Measurements from ENCODE around the gene HSPB6. TPM values are rescaled to one million over a fixed set of nuclear protein-coding genes. Genes with fewer than 3 reads are reported as not detected.

The HSPB6 gene
- total RNA-seq, 1 donor from 2014 or later = 1.9 TPM

DNA sequence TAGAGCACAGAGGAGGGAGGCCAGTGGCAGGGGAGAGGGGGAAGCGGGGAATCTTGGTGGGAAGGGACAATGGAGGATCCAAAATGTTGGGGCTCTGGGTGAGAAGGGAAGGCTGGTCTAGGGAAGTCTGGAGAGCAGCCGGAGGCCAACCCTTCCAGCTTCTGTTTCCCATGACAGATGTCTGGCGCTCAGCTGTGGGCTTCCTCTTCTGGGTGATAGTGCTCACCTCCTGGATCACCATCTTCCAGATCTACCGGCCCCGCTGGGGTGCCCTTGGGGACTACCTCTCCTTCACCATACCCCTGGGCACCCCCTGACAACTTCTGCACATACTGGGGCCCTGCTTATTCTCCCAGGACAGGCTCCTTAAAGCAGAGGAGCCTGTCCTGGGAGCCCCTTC, 10.3 kb downstream of the HSPB6 start:
- Histone ChIP-seq H3K9ac (ENCODE audit: low read length) (peak overlapping the region; percentile 98), H3K36me3 (ENCODE audit: insufficient read depth, low read length) (no peaks in the 10 kb centered on the region), H3K4me2 (ENCODE audit: low read length) (peak overlapping the region; percentile 91), H4K20me1 (ENCODE audit: insufficient read depth, low read length) (peaks cover 9% of the 10 kb centered on the region), H3K9me3 (ENCODE audit: insufficient read depth, low read depth, low read length) (no peaks in the 10 kb centered on the region), H3K27ac (ENCODE audit: low read depth, low read length) (no peak overlapping the region), H3K4me1 (ENCODE audit: insufficient read depth, low read length) (peaks cover 9% of the 10 kb centered on the region), H3K27me3 (ENCODE audit: insufficient read depth, low read length) (no peaks in the 10 kb centered on the region), H2AFZ (ENCODE audit: low read depth, low read length) (no peak overlapping the region), H3K4me3 (ENCODE audit: insufficient read depth, low read depth, low read length) (peak overlapping the region; percentile 91), H3K79me2 (ENCODE audit: insufficient read depth, low read length) (peaks cover 47% of the 10 kb centered on the region)
- H3K36me3 Mint-ChIP-seq (ENCODE audit: low read depth, unreplicated experiment) = peaks cover 3% of the 10 kb centered on the region
- H3K27me3 Mint-ChIP-seq (ENCODE audit: low read depth, unreplicated experiment) = no peaks in the 10 kb centered on the region
- H3K27ac Mint-ChIP-seq (ENCODE audit: unreplicated experiment) = peak overlapping the region; percentile 98
- H3K9me3 Mint-ChIP-seq (ENCODE audit: unreplicated experiment) = no peaks in the 10 kb centered on the region
- H3K4me1 Mint-ChIP-seq (ENCODE audit: low read depth, unreplicated experiment) = peaks cover 22% of the 10 kb centered on the region
- FAIRE-seq = no peak
- DNase-seq (ENCODE audit: low read depth) = no peak
- TF ChIP-seq, protein P1, sequence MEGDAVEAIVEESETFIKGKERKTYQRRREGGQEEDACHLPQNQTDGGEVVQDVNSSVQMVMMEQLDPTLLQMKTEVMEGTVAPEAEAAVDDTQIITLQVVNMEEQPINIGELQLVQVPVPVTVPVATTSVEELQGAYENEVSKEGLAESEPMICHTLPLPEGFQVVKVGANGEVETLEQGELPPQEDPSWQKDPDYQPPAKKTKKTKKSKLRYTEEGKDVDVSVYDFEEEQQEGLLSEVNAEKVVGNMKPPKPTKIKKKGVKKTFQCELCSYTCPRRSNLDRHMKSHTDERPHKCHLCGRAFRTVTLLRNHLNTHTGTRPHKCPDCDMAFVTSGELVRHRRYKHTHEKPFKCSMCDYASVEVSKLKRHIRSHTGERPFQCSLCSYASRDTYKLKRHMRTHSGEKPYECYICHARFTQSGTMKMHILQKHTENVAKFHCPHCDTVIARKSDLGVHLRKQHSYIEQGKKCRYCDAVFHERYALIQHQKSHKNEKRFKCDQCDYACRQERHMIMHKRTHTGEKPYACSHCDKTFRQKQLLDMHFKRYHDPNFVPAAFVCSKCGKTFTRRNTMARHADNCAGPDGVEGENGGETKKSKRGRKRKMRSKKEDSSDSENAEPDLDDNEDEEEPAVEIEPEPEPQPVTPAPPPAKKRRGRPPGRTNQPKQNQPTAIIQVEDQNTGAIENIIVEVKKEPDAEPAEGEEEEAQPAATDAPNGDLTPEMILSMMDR (IDR thresholded peaks at IDR 0.05; ENCODE audit: insufficient read depth, low read depth, low read length) = no peak
- no peak for TF ChIP-seq EZH2 (IDR thresholded peaks at IDR 0.05; ENCODE audit: insufficient read depth, low read length)
- H3K4me3 Mint-ChIP-seq (ENCODE audit: unreplicated experiment) = peak overlapping the region; percentile 99

DNA sequence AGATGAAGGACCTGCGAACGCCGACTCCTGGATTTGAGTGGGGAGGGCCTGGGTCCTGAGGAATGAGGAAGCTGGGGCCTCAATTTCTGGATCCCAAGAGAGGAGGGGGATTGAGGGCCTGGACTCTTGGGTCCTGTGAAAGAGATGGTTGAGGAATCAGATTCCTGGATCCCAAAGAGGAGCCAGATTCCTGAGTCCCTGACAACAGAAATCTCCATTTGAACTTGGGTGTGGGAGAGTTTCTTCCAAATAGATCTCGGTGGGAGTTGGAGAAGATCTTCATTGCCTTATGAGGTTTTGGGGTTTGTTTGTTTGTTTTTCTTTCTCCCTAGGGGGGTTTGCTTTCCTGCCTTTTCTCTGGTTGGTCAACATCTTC, 10.8 kb downstream of the HSPB6 start:
- Mint-ChIP-seq H3K9me3 (ENCODE audit: unreplicated experiment) (no peaks in the 10 kb centered on the region), H3K4me1 (ENCODE audit: low read depth, unreplicated experiment) (peaks cover 22% of the 10 kb centered on the region), H3K36me3 (ENCODE audit: low read depth, unreplicated experiment) (peaks cover 3% of the 10 kb centered on the region), H3K27me3 (ENCODE audit: low read depth, unreplicated experiment) (no peaks in the 10 kb centered on the region), H3K4me3 (ENCODE audit: unreplicated experiment) (peak overlapping the region; percentile 99), H3K27ac (ENCODE audit: unreplicated experiment) (peak overlapping the region; percentile 98)
- DNase-seq (ENCODE audit: low read depth) = no peak
- peak overlapping the region; percentile 91 for H3K4me2 ChIP-seq (ENCODE audit: low read length)
- H3K9ac ChIP-seq (ENCODE audit: low read length) = peak overlapping the region; percentile 98
- H3K27me3 ChIP-seq (ENCODE audit: insufficient read depth, low read length) = no peaks in the 10 kb centered on the region
- peaks cover 10% of the 10 kb centered on the region for H3K4me1 ChIP-seq (ENCODE audit: insufficient read depth, low read length)
- no peak overlapping the region for H2AFZ ChIP-seq (ENCODE audit: low read depth, low read length)
- peak overlapping the region; percentile 95 for H3K27ac ChIP-seq (ENCODE audit: low read depth, low read length)
- no peaks in the 10 kb centered on the region for H3K9me3 ChIP-seq (ENCODE audit: insufficient read depth, low read depth, low read length)
- H3K36me3 ChIP-seq (ENCODE audit: insufficient read depth, low read length) = no peaks in the 10 kb centered on the region
- TF ChIP-seq EZH2 (IDR thresholded peaks at IDR 0.05; ENCODE audit: insufficient read depth, low read length) = no peak
- H4K20me1 ChIP-seq (ENCODE audit: insufficient read depth, low read length) = peaks cover 9% of the 10 kb centered on the region
- FAIRE-seq = no peak
- peak overlapping the region; percentile 91 for H3K4me3 ChIP-seq (ENCODE audit: insufficient read depth, low read depth, low read length)
- peaks cover 43% of the 10 kb centered on the region for H3K79me2 ChIP-seq (ENCODE audit: insufficient read depth, low read length)

DNA sequence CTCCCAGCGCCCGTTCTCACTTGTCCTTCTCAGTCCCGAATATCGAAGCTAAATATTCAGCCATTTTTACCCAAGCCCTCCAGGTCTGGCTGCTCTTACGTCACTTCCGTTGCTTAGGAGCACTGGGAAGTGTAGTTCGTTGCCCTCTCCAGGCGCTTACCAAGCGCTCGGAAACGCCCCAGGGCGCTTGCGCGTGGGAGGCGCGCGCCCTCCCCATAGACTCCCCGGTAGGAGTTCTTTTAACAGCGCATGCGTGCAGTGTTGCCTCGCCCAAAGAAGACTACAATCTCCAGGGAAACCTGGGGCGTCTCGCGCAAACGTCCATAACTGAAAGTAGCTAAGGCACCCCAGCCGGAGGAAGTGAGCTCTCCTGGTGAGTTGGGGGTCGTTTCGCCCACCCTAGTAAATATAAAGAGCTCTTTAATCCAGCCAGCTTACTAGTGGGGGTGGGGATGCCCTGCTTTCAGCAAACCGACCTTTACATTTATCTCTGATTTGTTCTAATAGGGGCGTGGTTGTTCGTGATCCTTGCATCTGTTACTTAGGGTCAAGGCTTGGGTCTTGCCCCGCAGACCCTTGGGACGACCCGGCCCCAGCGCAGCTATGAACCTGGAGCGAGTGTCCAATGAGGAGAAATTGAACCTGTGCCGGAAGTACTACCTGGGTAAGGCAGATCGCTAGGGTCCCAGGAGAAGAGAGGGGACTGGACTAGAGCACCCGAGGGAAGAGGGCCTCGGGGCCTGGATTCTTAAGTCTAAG, 11.3 kb downstream of the HSPB6 start, which contains the start of the genes PSENEN and U2AF1L4:
Gene PSENEN (plus strand): TSS at position 324 of the 759 bp plus-strand sequence. CDS start 280 bp downstream, at position 604.
Gene U2AF1L4 (minus strand): TSS at position 91 of the 759 bp plus-strand sequence. CDS start 27 bp downstream, at position 64.
- peak; percentile 60 for FAIRE-seq
- Mint-ChIP-seq H3K27me3 (ENCODE audit: low read depth, unreplicated experiment) (no peaks in the 10 kb centered on the region), H3K9me3 (ENCODE audit: unreplicated experiment) (no peaks in the 10 kb centered on the region), H3K36me3 (ENCODE audit: low read depth, unreplicated experiment) (peaks cover 3% of the 10 kb centered on the region), H3K4me1 (ENCODE audit: low read depth, unreplicated experiment) (peaks cover 22% of the 10 kb centered on the region), H3K4me3 (ENCODE audit: unreplicated experiment) (peak within 1 kb of the TSS; percentile 99), H3K27ac (ENCODE audit: unreplicated experiment) (peak within 1 kb of the TSS; percentile 98)
- H3K4me3 ChIP-seq (ENCODE audit: insufficient read depth, low read depth, low read length) = peak within 1 kb of the TSS; percentile 91
- peak within 1 kb of the TSS; percentile 75 for H2AFZ ChIP-seq (ENCODE audit: low read depth, low read length)
- H3K9me3 ChIP-seq (ENCODE audit: insufficient read depth, low read depth, low read length) = no peaks in the 10 kb centered on the region
- peaks cover 40% of the 10 kb centered on the region for H3K79me2 ChIP-seq (ENCODE audit: insufficient read depth, low read length)
- no peak for TF ChIP-seq EZH2 (IDR thresholded peaks at IDR 0.05; ENCODE audit: insufficient read depth, low read length)
- TF ChIP-seq, protein P1 (IDR thresholded peaks at IDR 0.05; ENCODE audit: insufficient read depth, low read depth, low read length) = no peak
- H3K36me3 ChIP-seq (ENCODE audit: insufficient read depth, low read length) = no peaks in the 10 kb centered on the region
- peak within 1 kb of the TSS; percentile 91 for H3K4me2 ChIP-seq (ENCODE audit: low read length)
- peak; percentile 96 for DNase-seq (ENCODE audit: low read depth)
- peak within 1 kb of the TSS; percentile 95 for H3K27ac ChIP-seq (ENCODE audit: low read depth, low read length)
- H3K9ac ChIP-seq (ENCODE audit: low read length) = peak within 1 kb of the TSS; percentile 98
- peaks cover 9% of the 10 kb centered on the region for H4K20me1 ChIP-seq (ENCODE audit: insufficient read depth, low read length)
- H3K4me1 ChIP-seq (ENCODE audit: insufficient read depth, low read length) = peaks cover 15% of the 10 kb centered on the region
- no peaks in the 10 kb centered on the region for H3K27me3 ChIP-seq (ENCODE audit: insufficient read depth, low read length)

Measured in astrocyte (in vitro differentiated cells and primary cell).